K562 (cell line): ENCODE data around the gene SLC28A3. TPM values are rescaled to one million over a fixed set of nuclear protein-coding genes. Genes with fewer than 3 reads are reported as not detected.

Experiments used
- ATAC-seq: fragments of 200-7000 bp; cut with Tn5 transposase; 3 replicates; pipeline ENCODE4 v1.9.1; 2020; ENCODE audit warnings: moderate library complexity
- BruUV-seq: library from RNA; stranded (reverse); fragments of 400-500 nt; replicated peaks from 2 replicates; lab custom pipeline; 2021; lab: Mats Ljungman, UMichigan
- CTCF ChIA-PET: fragments of 300-600 bp; formaldehyde crosslinking; extraction: SDS; loops from one replicate; lab custom pipeline; 2021; ENCODE audit warnings: low intra/inter-chr PET ratio; lab: Yijun Ruan, JAX
- POLR2A ChIA-PET: fragments of 300-600, 350-650 bp; sonication (Branson Sonifier 250); formaldehyde crosslinking; extraction: SDS; loops from one replicate; lab custom pipeline; 2021; ENCODE audit warnings: antibody characterized with exemption, inconsistent platforms; lab: Yijun Ruan, JAX
- DNase-seq, 4 experiments: peaks; one replicate each; pipeline versions ENCODE4 v3.0.0 to v3.0.0-alpha.2; 2011 to 2018; ENCODE audit warnings: low spot score in 3 of 4, mixed read lengths in 3 of 4; ENCODE audit errors: extremely low read depth in 1 of 4
- FAIRE-seq: peaks from 2 replicates; lab custom pipeline; 2011; peaks lifted over from hg19 to GRCh38; lab: Jason Lieb, UNC
- H2AFZ ChIP-seq: 2 replicates; pipeline ENCODE4 v1.6.0; 2011; ENCODE audit warnings: low read depth, low read length, control low read depth, inconsistent platforms
- H3K27ac ChIP-seq: fragments of 200-600 bp; 3 replicates; pipeline ENCODE4 v1.8.0; 2011; ENCODE audit warnings: low read depth, mild to moderate bottlenecking, control low read depth, inconsistent platforms, low read length, moderate library complexity, mixed read lengths; ENCODE audit errors: extremely low read depth
- H3K27me3 ChIP-seq, 2 experiments: fragments of 300-600 bp in 1 of 2; 2 replicates in 1 of 2; 3 replicates in 1 of 2; pipeline versions ENCODE4 v1.6.0 to v1.8.0; 2011; ENCODE audit warnings: inconsistent platforms in 2 of 2, low read length in 2 of 2, mild to moderate bottlenecking in 1 of 2, mixed read lengths in 1 of 2, moderate library complexity in 1 of 2; ENCODE audit not compliant: control insufficient read depth in 2 of 2, insufficient read depth in 2 of 2
- H3K36me3 ChIP-seq: fragments of 300-600 bp; 3 replicates; pipeline ENCODE4 v1.8.0; 2011; ENCODE audit warnings: mild to moderate bottlenecking, low read length, inconsistent platforms; ENCODE audit not compliant: control insufficient read depth, insufficient read depth
- H3K4me1 ChIP-seq, 2 experiments: fragments of 200-600 bp in 1 of 2; replicated peaks in 1 of 2; 2 replicates in 1 of 2; 3 replicates in 1 of 2; pipeline versions ENCODE4 v1.5.1 to v1.8.0; 2011; ENCODE audit warnings: inconsistent platforms in 2 of 2, low read length in 2 of 2, mild to moderate bottlenecking in 1 of 2, mixed read lengths in 1 of 2, moderate library complexity in 1 of 2; ENCODE audit not compliant: control insufficient read depth in 2 of 2, insufficient read depth in 2 of 2
- H3K4me2 ChIP-seq: 2 replicates; pipeline ENCODE4 v1.6.1; 2011; ENCODE audit warnings: low read length, control low read depth, inconsistent platforms, mixed read lengths; ENCODE audit not compliant: insufficient read depth
- H3K4me3 ChIP-seq: fragments of 200-600 bp; sonication (generic), shearing (Covaris generic); 2 replicates; pipeline ENCODE4 v1.5.1; 2016; ENCODE audit warnings: control low read depth, inconsistent platforms
- H3K79me2 ChIP-seq: fragments of 200-600 bp; 3 replicates; pipeline ENCODE4 v1.8.0; 2011; ENCODE audit warnings: low read length, inconsistent platforms; ENCODE audit not compliant: control insufficient read depth, insufficient read depth
- H3K9ac ChIP-seq, 2 experiments: 2 replicates each; pipeline versions ENCODE4 v1.6.0 to v1.6.1; 2011; ENCODE audit warnings: low read depth in 2 of 2, low read length in 2 of 2, control low read depth in 1 of 2, inconsistent platforms in 1 of 2, mild to moderate bottlenecking in 1 of 2, mixed read lengths in 1 of 2; ENCODE audit not compliant: insufficient read depth in 1 of 2
- H3K9me1 ChIP-seq: one replicate; pipeline ENCODE4 v1.6.0; 2011; ENCODE audit warnings: inconsistent platforms, mild to moderate bottlenecking, low read length, moderate library complexity; ENCODE audit not compliant: control insufficient read depth, insufficient read depth
- H3K9me3 ChIP-seq: replicated peaks from 2 replicates; pipeline ENCODE4 v1.5.1; 2011; ENCODE audit warnings: low read depth, low read length, inconsistent platforms; ENCODE audit not compliant: control insufficient read depth, insufficient read depth
- H4K20me1 ChIP-seq: replicated peaks from 2 replicates; pipeline ENCODE4 v1.6.1; 2011; ENCODE audit warnings: low read length, inconsistent platforms, mixed read lengths; ENCODE audit not compliant: control insufficient read depth, insufficient read depth
- CHCHD3 ChIP-seq: fragments of 250-450 bp; sonication (Bioruptor Pico); IDR thresholded peaks from 2 replicates; pipeline ENCODE4 v2.1.2; 2022; ENCODE audit warnings: mild to moderate bottlenecking
- E2F3 ChIP-seq: fragments of 250-450 bp; sonication (Bioruptor Pico); IDR thresholded peaks from 2 replicates; pipeline ENCODE4 v1.4.0; 2020; ENCODE audit warnings: mild to moderate bottlenecking
- IFI16 ChIP-seq: fragments of 250-450 bp; sonication (Bioruptor Pico); IDR thresholded peaks from 2 replicates; pipeline ENCODE4 v2.1.2; 2022; ENCODE audit warnings: mild to moderate bottlenecking, inconsistent platforms
- SMC3 ChIP-seq: conservative IDR thresholded peaks from 2 replicates; pipeline ENCODE4 v1.6.1; 2011; ENCODE audit warnings: low read depth, low read length, improper control_type of control experiment; ENCODE audit not compliant: insufficient read depth
- TBP ChIP-seq: optimal IDR thresholded peaks from 2 replicates; pipeline ENCODE3; 2011; ENCODE audit warnings: low read depth, low read length, improper control_type of control experiment
- ZBTB8A ChIP-seq: fragments of 450-650 bp; IDR thresholded peaks from 2 replicates; pipeline ENCODE4 v1.6.1; 2018; ENCODE audit warnings: mild to moderate bottlenecking, moderate library complexity; ENCODE audit not compliant: partially characterized antibody
- ZKSCAN1 ChIP-seq: fragments of 150-350 bp; IDR thresholded peaks from 2 replicates; pipeline ENCODE4 v1.6.1; 2016; ENCODE audit warnings: low read depth, low read length
- ZNF23 ChIP-seq: fragments of 250-450 bp; sonication (Bioruptor Pico); IDR thresholded peaks from 2 replicates; pipeline ENCODE4 v1.4.0; 2020; ENCODE audit warnings: mild to moderate bottlenecking
- ZNF584 ChIP-seq: fragments of 200-800 bp; sonication (Bioruptor generic); IDR thresholded peaks from 2 replicates; pipeline ENCODE4 v1.6.1; 2016; ENCODE audit warnings: low read depth, mild to moderate bottlenecking, missing genetic modification characterization, missing compliant biosample characterization
- ZNF644 ChIP-seq: fragments of 200-800 bp; sonication (Bioruptor generic); IDR thresholded peaks from 2 replicates; pipeline ENCODE4 v1.6.1; 2016; ENCODE audit warnings: low read depth, missing genetic modification characterization, missing compliant biosample characterization
- WGBS: fragments of 100-300 bp; shearing (Covaris generic); methylation state at CpG from one replicate; pipeline ENCODE4 v1.1.6; 2016; ENCODE audit warnings: low coverage, mixed read lengths; ENCODE audit not compliant: insufficient coverage; ENCODE audit errors: missing lambda C conversion rate; 5-methylcytosine and 5-hydroxymethylcytosine counted together
- in situ Hi-C: fragments of 300-500 bp; cut with MboI; formaldehyde crosslinking; loops from 4 replicates; pipeline ENCODE4 v1.15.0; 2018; ENCODE audit warnings: inconsistent platforms, mixed read lengths
- intact Hi-C: fragments of 100-400 bp; cut with micrococcal nuclease; formaldehyde crosslinking; loops from 2 replicates; pipeline ENCODE4 v1.14.2; 2022
- polyA plus RNA-seq, 8 experiments: library from polyadenylated mRNA; depleted of rRNA in 4 of 8; stranded (reverse) in 5 of 8; unstranded in 3 of 8; fragments of >200 nt; fragmentation: Nextera tagmentation in 2 of 8; fragmentation: Illumina TruSeq in 1 of 8; extraction: Ambion mirVana in 2 of 8; extraction: Trizol in 1 of 8; gene quantifications; 2 replicates each; pipeline versions ENCODE4 v1.2.1 to v1.2.3, GENCODE V29; 2011 to 2014; ENCODE audit warnings: inconsistent platforms in 1 of 8, missing spikeins in 1 of 8
- total RNA-seq, 7 experiments: library from RNA; depleted of rRNA in 6 of 7; stranded (reverse); fragments of >200 nt in 6 of 7; fragmentation: Illumina TruSeq in 2 of 7; extraction: Trizol in 2 of 7; gene quantifications; 2 replicates each; pipeline versions ENCODE4 v1.2.1 to v1.2.3, GENCODE V29; 2011 to 2021; ENCODE audit warnings: low replicate concordance in 1 of 7
- TF ChIP-seq, protein P1 (sequence below), 2 experiments: fragments of 450-650 bp; IDR thresholded peaks; 2 replicates each; pipeline ENCODE4 v1.6.1; 2016
- TF ChIP-seq, protein P2 (sequence below): fragments of 250-450 bp; sonication (Bioruptor Pico); IDR thresholded peaks from 2 replicates; pipeline ENCODE4 v1.8.0; 2021; ENCODE audit warnings: borderline replicate concordance, mild to moderate bottlenecking, moderate library complexity; ENCODE audit not compliant: poor library complexity, severe bottlenecking
- TF ChIP-seq, protein P3 (sequence below): sonication (generic); formaldehyde crosslinking; IDR thresholded peaks from 2 replicates; pipeline ENCODE4 v1.4.0; 2020; ENCODE audit warnings: mild to moderate bottlenecking, missing genetic modification reagents

SLC28A3 gene
- total and polyA plus RNA-seq, 9 of the 15 experiments (the other 6 are each of a cell fraction or from before 2014, with no cell fraction given), result not detected

DNA sequence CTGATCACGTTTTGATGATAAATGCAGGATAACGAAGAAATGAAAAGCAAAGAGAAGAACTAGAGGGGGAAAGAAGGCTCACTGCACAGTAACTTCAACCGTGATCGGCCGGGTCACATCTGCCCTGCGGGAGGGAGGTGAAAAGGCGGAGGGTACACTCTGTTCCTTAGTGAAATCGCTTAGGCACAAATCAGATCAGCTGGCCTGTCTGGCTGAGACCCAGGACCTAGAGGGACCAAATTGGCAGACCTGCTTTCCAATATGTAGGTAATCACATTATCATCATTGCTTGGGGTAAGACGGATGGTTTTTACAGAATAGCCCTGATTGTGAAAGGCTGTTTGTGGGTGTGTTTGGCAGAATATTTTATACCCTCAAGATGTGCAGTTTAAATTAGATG is 82.2 kb downstream of the SLC28A3 start (continued):
- TF ChIP-seq, protein P1, sequence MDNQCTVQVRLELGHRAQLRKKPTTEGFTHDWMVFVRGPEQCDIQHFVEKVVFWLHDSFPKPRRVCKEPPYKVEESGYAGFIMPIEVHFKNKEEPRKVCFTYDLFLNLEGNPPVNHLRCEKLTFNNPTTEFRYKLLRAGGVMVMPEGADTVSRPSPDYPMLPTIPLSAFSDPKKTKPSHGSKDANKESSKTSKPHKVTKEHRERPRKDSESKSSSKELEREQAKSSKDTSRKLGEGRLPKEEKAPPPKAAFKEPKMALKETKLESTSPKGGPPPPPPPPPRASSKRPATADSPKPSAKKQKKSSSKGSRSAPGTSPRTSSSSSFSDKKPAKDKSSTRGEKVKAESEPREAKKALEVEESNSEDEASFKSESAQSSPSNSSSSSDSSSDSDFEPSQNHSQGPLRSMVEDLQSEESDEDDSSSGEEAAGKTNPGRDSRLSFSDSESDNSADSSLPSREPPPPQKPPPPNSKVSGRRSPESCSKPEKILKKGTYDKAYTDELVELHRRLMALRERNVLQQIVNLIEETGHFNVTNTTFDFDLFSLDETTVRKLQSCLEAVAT (IDR thresholded peaks at IDR 0.05), result no peak
- TF ChIP-seq ZKSCAN1, result no peak
- TF ChIP-seq, protein P2, sequence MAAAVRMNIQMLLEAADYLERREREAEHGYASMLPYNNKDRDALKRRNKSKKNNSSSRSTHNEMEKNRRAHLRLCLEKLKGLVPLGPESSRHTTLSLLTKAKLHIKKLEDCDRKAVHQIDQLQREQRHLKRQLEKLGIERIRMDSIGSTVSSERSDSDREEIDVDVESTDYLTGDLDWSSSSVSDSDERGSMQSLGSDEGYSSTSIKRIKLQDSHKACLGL, result no peak
- no peak for TF ChIP-seq ZBTB8A
- no peak for TF ChIP-seq E2F3 (CRISPR knock-in tag)
- TF ChIP-seq, protein P3, sequence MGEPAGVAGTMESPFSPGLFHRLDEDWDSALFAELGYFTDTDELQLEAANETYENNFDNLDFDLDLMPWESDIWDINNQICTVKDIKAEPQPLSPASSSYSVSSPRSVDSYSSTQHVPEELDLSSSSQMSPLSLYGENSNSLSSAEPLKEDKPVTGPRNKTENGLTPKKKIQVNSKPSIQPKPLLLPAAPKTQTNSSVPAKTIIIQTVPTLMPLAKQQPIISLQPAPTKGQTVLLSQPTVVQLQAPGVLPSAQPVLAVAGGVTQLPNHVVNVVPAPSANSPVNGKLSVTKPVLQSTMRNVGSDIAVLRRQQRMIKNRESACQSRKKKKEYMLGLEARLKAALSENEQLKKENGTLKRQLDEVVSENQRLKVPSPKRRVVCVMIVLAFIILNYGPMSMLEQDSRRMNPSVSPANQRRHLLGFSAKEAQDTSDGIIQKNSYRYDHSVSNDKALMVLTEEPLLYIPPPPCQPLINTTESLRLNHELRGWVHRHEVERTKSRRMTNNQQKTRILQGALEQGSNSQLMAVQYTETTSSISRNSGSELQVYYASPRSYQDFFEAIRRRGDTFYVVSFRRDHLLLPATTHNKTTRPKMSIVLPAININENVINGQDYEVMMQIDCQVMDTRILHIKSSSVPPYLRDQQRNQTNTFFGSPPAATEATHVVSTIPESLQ (CRISPR knock-in tag), result no peak
- TF ChIP-seq, all 486 proteins: peak for 0

DNA sequence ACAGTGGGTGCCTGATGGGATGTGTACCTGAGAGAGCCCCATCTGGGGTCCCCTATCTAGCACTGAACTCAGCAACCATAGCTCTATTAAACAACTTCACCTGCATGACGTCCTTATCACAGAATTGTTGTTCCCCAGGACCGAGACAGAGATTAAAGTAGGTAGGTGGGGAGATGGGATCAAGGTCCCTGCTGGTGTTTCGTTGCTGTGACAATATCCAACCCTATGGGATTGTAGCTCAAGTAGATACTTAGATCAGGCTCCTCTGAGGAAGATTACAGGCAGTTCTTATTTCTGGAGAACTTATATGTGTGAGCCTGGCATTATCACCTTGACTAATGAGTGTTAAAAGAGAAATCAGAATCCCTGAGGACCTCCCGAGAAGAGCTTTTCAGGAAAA is 84.9 kb downstream of the SLC28A3 start:
- H3K4me2 ChIP-seq, result no peak overlapping the region
- ChIA-PET POLR2A (interaction anchor here (0.6 to 0.7 kb wide), 2 partner anchors 40 to 118 kb away, joined by 4 read pairs; no protein-coding TSS in a partner anchor), CTCF (no interaction called here)
- WGBS, result 3% methylated on average over 4 of the region's 4 CpGs
- no peaks in the 10 kb centered on the region for H4K20me1 ChIP-seq
- FAIRE-seq (no peak), ATAC-seq (no peak), DNase-seq (no peak)
- H3K27ac ChIP-seq, result no peak overlapping the region
- peaks cover 0 to 2% of the 10 kb centered on the region in 2 experiments; a peak in 1 of 5 replicates for H3K27me3 ChIP-seq
- no peak overlapping the region for H3K9ac ChIP-seq
- no peaks in the 10 kb centered on the region for H3K4me1 ChIP-seq
- intact Hi-C loops (no loop called here), in situ Hi-C loops (no loop called here)
- H2AFZ ChIP-seq, result no peak overlapping the region
- no peaks in the 10 kb centered on the region for H3K9me3 ChIP-seq
- H3K36me3 ChIP-seq, result no peaks in the 10 kb centered on the region
- H3K79me2 ChIP-seq, result no peaks in the 10 kb centered on the region
- H3K9me1 ChIP-seq, result no peaks in the 10 kb centered on the region
- BruUV-seq, result no TSS peak
- TF ChIP-seq ZNF584 (CRISPR knock-in tag) (no peak), IFI16 (CRISPR knock-in tag) (no peak), SMC3 (no peak), TBP (no peak), CHCHD3 (CRISPR knock-in tag) (no peak), ZNF644 (tag) (no peak), ZNF23 (CRISPR knock-in tag) (no peak)
- no peak overlapping the region for H3K4me3 ChIP-seq
